Activated CD4-positive, alpha-beta T cell treated with anti-CD3 and anti-CD28 coated beads, Interleukin-2, amount 50 U/mL, for 24 hours (primary cell): ENCODE data around the gene EGFR.

Experiments used
- DNase-seq, 2 donors: peaks; one replicate each; pipeline ENCODE4 v3.0.0-alpha.2; 2020; ENCODE audit warnings: low read depth in 1 of 2, low spot score in 1 of 2

The EGFR gene

GRCh38 chr7:55206235-55207029 is 187.6 kb downstream of the EGFR start:
- DNase-seq: no peak

DNA sequence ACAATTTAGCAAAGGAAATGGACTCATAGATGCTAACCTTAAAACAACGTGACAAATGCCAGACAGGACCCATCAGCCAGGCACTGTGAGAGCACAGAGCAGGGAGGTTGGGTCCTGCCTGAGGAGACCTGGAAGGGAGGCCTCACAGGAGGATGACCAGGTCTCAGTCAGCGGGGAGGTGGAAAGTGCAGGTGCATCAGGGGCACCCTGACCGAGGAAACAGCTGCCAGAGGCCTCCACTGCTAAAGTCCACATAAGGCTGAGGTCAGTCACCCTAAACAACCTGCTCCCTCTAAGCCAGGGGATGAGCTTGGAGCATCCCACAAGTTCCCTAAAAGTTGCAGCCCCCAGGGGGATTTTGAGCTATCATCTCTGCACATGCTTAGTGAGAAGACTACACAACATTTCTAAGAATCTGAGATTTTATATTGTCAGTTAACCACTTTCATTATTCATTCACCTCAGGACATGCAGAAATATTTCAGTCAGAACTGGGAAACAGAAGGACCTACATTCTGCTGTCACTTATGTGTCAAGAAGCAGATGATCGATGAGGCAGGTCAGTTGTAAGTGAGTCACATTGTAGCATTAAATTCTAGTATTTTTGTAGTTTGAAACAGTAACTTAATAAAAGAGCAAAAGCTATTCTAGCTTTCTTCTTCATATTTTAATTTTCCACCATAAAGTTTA is 188.8 kb downstream of the EGFR start:
- no peak for DNase-seq

DNA sequence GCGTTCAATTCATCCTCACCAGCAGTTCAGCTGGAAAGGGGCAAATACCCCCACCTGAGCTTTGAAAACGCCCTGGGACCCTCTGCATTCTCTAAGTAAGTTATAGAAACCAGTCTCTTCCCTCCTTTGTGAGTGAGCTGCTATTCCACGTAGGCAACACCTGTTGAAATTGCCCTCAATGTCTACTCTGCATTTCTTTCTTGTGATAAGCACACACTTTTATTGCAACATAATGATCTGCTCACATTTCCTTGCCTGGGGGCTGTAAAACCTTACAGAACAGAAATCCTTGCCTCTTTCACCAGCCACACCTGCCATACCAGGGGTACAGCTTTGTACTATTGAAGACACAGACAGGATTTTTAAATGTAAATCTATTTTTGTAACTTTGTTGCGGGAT is 190.5 kb downstream of the EGFR start:
- no peak for DNase-seq

DNA sequence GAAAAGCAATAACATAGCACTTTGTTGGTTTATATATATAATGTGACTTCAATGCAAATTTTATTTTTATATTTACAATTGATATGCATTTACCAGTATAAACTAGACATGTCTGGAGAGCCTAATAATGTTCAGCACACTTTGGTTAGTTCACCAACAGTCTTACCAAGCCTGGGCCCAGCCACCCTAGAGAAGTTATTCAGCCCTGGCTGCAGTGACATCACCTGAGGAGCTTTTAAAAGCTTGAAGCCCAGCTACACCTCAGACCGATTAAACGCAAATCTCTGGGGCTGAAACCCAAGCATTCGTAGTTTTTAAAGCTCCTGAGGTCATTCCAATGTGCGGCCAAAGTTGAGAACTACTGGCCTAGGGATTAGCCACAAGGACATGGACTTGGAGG is 191.4 kb downstream of the EGFR start:
- no peak for DNase-seq

DNA sequence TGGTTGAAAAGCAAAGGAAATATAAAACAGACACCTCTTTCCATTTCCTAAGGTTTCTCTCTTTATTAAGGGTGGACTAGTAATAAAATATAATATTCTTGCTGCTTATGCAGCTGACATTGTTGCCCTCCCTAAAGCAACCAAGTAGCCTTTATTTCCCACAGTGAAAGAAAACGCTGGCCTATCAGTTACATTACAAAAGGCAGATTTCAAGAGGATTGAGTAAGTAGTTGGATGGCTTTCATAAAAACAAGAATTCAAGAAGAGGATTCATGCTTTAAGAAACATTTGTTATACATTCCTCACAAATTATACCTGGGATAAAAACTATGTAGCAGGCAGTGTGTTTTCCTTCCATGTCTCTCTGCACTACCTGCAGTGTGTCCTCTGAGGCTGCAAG is 191.9 kb downstream of the EGFR start:
- no peak for DNase-seq

DNA sequence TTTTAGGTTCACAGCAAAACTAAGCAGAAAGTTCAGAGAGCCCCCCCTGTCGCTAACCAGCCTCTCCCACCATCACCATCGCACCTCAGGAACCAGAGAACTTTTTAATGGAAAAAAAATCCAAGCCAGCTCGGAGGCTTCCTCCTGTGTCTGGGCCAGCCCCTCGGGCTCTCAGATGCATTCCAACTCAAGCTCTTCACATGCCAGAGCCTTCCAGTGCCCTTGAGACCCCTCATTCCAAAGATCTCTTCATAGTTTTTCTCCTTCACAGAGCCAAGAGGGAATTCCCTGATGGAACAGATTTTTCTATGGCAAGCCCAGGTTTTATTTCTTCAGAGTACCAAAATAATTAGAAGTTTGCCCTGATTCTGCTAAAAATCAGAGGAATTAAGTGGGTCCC is 192.9 kb downstream of the EGFR start:
- DNase-seq: no peak

DNA sequence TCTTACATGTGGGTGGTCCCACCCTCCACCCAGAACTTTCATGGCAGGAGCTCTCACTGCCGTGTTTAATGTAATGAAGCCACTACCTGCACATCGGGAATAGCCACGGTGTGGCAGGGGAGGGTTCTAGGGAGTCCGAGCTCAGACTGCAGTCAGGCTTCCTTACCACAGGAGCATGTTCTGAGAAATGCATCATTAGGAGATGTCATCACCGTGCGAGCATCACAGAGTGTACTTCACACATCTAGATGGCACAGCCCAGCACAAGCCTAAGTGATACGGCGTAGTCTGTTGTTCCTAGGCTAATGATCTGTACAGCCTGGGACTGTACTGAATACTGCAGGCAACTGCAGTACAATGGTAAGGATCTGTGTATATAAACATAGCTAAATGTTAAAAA is 193.4 kb downstream of the EGFR start:
- no peak for DNase-seq

DNA sequence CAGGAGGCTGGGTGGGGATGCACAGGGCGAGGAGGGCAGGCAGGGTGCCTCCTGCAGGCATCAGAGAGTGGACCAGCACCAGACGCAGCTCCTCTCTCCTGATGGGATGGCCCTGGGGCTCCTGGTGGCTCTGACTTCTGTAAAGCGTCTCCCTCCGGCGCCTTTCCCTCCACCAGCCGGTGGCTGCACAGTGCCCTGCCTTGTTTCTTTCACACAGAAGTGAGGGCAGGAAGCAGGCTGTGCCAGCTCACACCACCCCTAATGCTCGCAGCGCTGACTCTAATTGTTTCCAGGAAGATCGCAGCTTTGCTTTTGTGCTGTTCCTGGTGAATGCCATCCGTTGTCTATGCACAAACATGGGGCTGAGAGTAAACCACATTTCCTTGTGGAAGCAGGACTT is 194.0 kb downstream of the EGFR start:
- no peak for DNase-seq

- DNase-seq: no peak
Observed at GRCh38 chr7:55214707-55215106, 195.9 kb downstream of the EGFR start.

GRCh38 chr7:55223023-55223422 is 204.2 kb downstream of the EGFR start:
- DNase-seq: no peak

GRCh38 chr7:55224111-55224510 is 205.3 kb downstream of the EGFR start:
- no peak for DNase-seq

GRCh38 chr7:55224810-55225209 is 206.0 kb downstream of the EGFR start:
- DNase-seq: no peak

DNA sequence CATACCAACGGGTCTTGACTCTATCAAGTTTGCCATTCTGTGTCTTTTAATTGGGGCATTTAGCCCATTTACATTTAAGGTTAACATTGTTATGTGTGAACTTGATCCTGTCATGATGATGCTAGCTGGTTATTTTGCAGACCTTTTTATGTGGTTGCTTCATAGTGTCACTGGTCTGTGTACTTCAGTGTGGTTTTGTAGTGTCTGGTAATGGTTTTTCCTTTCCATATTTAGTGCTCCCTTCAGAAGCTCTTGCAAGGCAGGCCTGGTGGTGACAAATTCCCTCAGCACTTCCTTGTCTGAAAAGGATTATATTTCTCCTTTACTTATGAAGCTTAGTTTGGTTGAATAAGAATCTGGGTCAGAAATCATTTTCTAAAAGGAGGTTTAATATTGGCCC is 211.2 kb downstream of the EGFR start:
- no peak for DNase-seq

- no peak for DNase-seq
Observed at GRCh38 chr7:55231736-55232280, 213.0 kb downstream of the EGFR start.

- no peak for DNase-seq
Observed at GRCh38 chr7:55233001-55233400, 214.2 kb downstream of the EGFR start.

DNA sequence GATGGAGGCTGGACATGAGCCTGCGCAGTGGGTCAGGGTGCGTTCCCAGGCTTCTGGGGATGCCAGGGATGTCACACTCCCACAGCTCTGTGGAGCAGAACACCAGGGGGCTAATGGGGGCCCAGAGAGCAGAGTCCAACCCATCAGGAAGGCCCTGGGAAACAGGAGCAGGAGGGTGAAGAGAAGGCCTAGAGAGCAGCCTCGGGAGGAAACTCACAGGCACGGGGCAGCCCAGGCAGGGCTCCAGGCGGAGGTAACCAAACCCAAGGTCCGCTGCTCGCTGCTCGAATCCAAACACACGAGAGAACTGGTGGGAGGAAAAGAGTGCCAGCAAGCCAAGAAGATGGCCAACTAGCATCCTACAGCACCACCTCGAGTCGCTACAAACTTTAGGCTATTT is 215.6 kb downstream of the EGFR start:
- no peak for DNase-seq

DNA sequence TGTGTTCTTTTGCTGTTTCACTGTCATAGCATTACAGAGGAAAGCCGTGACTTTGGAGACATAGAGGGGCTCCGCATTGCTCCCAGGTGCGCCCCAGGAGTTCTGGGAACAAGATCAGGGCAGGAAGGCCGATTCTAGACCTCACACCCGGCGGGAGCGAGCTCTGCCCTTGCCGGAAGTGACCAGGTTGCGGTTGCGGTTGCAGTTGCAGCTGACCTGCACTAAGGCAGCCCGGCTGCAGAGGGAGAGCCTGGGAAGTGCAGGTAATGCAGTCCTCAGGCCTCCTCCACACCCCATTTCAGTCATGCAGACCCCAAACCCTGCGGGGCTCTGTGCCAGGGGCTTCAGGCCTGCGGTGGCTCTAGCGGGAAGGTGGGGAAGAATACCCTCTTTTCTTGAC is 216.3 kb downstream of the EGFR start:
- no peak for DNase-seq

DNA sequence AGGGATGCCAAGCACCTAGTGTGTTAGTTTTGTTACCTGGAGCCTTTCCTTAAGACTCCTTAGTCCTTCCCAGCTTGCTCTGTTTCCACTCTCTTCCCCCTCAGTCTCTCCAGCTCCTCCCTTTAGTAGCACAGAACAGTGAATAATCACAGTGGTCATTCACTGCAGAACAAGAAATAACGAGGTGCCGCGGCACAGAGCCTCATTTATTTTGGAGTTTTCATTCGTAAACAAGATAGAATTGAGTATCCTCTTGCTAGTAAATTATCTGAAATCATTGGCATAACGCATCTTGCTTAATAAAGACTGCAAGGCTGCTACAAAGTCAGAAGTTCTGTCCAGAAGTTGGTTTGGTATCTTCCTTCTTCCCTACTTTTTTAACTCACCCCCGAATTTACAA is 217.0 kb downstream of the EGFR start:
- no peak for DNase-seq

GRCh38 chr7:55236476-55236875 is 217.7 kb downstream of the EGFR start:
- DNase-seq: no peak

DNA sequence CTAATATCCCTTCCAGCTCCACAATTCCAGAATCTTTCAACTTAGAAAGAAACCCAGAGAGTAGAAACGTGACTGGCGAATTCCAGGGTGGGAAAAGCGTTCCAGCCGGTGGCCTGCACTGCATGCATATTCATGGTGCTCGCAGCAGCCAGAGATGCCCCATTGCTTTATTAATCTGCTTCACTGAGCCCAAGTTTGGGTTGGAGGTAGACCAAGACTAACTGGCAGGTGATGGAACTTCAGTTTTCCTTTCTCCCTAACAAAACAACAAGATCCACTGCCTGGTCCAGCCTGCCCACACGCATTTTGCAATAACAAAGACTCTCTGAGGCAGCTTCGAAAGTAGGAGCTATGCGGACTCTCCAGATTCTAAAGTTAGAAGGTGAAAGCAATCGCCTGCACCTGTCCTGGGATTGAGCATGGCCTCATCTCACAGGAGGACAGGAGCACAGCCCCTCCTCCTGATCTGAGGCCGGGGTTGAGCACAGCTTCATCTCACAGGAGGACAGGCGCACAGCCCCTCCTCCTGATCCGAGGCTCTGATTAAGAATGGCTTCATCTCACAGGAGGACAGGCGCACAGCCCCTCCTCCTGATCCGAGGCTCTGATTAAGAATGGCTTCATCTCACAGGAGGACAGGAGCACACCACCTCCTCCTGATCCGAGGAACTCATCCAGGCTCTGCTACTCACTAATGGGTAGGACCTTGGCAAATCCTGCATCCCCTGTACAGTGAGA is 218.5 kb downstream of the EGFR start:
- no peak for DNase-seq

- DNase-seq: no peak
Observed at GRCh38 chr7:55239406-55239805, 220.6 kb downstream of the EGFR start.
